Anterior cingulate cortex (tissue), 58 donors: ENCODE data around the gene MAP3K2.
A peak's percentile ranks its signal among the peaks of the same experiment; 100 is the strongest.
"Not testable (repeated sequence)": the region's sequence is repeated elsewhere in the genome, so short reads cannot be mapped to it uniquely, and the experiment has no call there.

Source experiments
- DNase-seq, 58 donors: peaks; one replicate each; lab custom pipeline; 2025; lab: John Stamatoyannopoulos, UW

The MAP3K2 gene

DNA sequence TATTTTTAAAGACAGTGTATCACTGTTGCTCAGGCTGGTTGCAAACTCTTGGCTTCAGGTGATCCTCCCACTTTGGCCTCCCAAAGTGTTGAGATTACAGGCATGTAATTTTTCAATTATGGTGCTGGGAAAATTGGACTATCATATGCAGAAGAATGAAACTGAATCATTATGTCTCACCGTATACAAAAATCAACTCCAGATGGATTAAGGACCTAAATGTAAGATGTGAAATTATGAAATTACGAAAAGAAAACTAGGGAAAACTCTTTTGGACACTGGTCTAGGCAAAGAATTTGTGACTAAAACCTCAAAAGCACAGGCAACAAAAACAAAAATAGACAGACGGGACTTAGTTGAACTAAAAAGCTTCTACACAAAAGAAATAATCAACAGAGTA, 31.2 kb downstream of the MAP3K2 start:
- DNase-seq = no peak

DNA sequence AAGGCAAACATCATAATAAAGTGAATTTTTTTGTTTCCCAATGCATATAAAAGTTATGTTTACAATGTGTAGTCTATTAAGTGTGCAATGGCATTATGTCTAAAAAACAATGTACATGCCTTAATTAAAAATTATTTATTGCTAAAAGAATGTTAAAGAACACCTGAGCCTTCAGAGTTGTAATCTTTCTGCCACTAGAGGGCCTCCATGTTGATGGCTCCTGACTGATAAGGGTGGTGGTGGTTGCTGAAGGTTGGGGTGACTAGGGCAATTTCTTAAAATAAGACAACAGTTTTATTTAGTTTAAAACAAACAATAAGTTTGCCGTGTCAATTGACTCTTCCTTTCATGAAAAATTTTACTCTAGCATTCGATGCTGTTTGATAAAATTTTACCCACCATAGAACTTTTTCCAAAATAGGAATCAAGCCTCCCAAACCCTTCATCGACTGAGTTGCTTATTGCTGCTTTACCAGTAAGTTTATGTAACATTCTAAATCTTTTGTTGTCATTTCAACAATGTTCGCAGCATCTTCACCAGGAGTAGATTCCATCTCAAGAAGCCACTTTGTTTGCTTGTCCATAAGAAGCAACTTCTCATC, 32.3 kb downstream of the MAP3K2 start:
- no peak for DNase-seq

DNA sequence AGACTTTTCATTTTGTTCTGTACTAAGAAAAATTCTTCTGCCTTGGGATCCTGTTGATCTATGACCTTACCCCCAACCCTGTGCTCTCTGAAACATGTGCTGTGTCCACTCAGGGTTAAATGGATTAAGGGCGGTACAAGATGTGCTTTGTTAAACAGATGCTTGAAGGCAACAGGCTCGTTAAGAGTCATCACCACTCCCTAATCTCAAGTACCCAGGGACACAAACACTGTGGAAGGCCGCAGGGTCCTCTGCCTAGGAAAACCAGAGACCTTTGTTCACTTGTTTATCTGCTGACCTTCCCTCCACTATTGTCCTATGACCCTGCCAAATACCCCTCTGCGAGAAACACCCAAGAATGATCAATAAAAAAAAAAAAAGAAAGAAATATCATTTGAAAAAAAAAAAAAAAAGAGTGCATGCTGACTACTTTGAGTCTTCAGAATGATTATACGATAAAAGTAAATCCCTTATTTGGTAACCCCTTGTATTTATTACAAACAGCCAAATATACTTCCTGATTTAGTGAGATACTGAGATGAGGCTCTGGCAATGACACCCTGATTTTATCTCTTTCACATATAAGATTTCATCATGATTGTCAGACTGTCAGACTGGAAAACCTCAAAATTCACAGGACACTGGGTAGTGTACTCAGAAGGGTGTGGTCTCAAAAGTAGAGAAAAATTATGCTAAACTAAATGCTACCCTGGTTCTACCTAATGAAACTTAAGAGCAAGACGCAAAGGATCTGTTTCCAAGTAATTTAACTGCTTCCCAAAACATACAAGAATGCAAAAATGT, 33.7 kb downstream of the MAP3K2 start:
- DNase-seq = not testable (repeated sequence)

DNA sequence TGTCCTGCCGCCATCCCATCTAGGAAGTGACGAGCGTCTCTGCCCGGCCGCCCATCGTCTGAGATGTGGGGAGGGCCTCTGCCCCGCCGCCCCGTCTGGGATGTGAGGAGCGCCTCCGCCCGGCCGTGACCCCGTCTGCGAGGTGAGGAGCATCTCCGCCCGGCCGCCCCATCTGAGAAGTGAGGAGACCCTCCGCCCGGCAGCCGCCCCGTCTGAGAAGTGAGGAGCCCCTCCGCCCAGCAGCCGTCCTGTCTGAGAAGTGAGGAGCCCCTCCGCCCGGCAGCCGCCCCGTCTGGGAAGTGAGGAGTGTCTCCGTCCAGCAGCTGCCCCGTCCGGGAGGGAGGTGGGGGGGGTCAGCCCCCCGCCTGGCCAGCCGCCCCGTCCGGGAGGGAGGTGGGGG, 34.6 kb downstream of the MAP3K2 start:
- DNase-seq = not testable (repeated sequence)

DNA sequence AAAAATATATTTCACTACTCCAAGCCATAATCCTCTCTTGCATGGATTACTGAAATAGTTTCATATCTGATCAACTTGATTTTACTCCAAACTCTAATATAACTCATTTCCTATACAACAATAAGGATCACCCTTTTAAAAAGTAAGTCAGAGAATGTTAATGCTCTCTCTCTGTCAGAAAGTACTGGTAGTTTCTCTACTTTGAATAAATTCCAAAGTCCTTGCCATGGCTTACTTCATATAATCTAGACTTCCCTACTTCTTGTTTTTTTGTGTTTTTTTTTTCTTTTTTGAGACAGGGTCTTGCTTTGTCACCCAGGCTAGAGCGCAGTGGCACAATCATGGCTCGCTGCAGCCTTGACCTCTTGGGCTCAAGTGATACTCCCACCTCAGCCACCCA, 36.2 kb downstream of the MAP3K2 start:
- no peak for DNase-seq

DNA sequence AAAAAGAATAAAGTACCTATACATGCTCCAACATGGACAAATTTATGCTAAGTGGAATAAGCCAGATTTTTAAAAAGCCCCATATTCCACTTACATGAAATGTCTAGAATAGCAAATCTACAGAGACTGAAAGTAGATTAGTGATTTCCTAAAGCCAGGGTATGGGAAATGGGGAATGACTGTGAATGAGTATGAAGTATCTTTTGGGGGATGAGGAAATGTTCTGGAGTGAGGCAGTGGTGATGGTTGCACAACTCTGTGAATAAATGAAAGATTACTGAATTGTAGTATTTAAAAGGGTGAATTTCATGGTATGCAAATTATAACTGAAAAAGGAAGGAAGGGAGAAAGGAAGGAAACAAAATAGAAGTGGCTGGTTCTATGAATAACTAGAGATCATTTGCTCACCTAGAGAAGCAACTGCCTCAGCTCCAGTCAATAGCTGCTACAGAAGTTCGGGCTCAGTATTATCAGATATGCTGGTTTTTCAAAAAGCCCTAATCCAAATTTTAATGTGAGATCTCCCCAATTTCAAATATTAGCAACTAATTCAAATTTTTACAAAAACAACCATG, 39.3 kb downstream of the MAP3K2 start:
- DNase-seq = no peak

DNA sequence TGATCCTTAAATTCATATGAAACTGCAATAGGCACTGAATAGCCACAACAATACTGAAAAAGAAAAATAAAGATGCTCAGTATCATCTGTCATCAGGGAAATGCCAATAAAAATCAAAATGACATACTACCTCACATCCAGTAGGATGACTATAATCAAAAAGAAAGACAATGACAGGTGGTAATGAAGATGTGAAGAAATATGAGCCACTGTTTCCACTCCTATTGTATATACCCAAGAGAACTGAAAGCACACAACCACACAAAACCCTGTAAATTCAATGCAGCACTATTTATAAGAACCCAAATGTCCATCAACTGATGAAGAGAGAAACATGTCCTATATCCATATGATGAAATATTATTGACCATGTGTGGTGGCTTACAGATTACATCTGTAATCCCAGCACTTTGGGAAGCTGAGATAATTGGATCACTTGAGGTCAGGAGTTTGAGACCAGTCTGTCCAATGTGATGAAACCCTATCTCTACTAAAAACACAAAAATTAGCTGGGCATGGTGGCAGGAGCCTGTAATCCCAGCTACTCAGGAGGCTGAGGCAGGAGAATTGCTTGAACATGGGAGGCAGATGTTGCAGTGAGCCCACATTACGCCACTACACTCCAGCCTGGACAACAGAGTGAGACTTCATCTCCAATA, 39.9 kb downstream of the MAP3K2 start:
- no peak for DNase-seq

DNA sequence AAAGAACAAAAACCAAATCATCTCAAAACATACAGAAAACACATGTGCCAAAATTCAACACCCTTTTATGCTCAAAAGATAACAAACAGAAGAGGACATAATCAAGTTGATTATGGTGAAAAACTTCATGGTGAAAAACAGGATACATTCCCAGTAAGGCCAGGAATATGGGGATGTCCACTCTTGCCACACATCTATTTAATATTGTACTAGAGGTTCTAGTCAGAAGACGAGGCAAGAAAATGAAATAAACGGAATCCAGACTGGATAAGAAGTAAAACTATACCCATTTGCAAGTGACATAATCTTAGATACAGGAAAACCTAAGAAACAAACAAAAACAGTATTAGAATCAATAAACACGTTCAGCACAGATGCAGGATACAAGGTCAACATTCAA, 40.8 kb downstream of the MAP3K2 start:
- DNase-seq = no peak

DNA sequence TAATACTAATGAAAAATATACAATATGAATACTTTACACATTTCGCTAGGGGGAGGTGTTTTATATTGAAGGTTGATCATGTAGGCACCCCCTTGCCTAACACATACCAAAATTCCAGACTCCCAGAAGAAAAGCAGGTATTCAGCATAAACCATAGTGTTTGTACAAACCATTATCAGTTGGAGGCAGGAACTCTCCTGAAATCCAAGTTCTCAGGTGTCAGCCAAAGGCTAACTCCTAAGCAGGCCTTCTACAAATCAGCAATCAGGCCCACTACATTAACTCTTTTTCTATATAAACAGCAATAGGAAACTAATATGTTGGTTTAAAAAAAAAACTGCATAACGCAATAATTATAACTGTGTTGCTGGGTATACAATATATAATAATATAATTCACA, 44.5 kb downstream of the MAP3K2 start:
- DNase-seq = no peak

DNA sequence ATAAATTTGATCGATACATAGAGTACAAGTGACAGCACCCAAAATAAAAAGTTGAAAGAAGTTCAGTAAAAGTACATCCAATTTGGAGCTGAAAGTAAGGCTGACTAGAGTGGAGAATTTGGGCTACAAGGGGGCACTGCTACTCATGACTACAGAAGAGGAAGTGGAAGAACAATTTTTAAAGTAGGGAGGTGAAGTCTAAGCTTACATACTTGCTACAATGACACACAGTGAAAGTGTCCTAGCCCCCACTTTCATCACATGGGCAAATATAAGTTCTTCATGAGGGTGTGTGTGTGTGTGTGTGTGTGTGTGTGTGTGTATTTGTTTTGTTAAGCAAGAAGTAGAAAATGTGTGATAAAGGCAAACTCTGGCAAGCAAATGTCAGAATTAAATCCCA, 45.7 kb downstream of the MAP3K2 start:
- no peak for DNase-seq

DNA sequence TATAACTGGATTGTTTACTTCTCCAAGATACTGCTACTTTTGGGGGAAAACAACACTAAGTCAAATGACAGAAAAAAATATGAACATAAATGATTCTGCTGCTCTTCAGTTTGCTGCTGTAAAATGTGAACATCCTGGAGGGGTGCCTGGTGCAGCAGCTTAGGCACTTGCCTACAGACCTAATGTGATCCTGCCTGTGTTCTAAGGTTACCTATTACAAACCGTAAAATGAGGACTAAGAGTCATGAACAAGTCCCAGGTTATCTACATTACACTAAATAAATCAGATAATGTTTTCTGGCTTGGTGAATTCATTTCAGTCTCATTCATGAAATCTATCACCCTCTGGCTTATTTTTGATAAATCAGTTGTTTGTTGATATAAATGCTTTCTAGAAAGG, 55.4 kb downstream of the MAP3K2 start:
- no peak for DNase-seq

DNA sequence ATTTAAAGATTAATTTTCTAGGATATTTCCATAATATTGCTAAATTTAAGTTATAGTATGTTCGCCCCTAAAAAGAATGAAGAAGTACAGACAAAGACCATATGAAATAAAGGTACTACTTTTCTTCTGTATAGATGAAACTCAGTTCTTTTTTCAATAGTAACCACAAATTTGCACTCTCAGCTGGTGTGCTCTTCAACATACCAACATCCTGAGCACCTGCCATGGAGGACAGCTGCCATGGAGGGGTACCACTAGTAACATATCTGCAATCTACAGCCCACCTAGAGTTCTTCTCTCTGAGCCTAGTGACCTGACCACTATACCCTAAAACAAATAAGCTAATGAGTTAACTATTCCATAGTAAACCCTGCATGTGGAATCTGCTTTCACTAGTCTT, 57.0 kb downstream of the MAP3K2 start:
- no peak for DNase-seq

DNA sequence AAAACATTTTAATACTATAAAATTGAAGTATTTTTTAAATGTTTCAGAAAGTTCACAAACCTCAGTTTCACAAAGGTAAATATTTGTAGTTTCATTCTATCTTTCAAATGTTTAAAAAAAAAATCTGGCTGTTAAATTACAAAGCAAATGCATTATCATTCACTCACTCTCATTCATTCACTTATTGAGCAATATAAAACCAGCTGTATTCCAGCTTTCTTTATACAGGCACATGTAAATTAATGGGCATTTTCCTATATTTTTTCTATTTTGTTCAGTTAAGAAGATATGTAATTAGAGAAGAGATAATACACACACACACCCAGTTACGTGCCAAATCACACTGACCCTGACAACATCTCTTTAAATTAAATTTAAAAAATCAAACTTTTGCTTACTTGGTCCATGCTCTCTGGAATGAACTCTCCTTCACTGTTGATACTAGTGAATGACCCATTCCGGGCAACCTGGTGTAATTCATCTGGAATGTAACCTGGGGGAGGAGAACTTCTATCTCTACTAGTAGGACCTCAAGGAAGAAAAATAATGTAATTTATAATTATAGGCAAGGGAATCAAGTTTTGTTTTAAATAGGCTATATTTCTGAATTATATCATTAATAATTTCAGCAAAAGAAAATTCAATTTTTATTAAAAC, 61.4 kb downstream of the MAP3K2 start:
- DNase-seq = no peak

DNA sequence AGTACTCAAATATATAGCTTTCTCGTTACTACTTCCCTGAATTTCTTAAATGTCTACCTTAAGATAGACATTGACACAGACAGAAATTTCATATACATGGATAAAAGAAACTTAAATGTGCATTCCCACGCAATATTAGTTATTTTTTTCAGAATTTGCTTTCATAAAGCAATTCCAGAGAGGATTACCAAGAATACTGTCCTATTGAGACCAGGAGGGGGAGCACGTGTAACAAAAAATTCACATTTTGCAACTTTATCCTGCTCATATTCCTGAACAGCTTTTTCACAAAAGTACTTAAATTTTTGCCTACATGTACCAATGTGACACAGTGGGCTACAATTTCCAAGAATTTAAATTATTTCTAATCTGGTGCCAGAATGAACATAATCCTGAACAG, 63.1 kb downstream of the MAP3K2 start:
- DNase-seq = peak in 3 of 58 donors; percentile 8 to 38 (median 18)

DNA sequence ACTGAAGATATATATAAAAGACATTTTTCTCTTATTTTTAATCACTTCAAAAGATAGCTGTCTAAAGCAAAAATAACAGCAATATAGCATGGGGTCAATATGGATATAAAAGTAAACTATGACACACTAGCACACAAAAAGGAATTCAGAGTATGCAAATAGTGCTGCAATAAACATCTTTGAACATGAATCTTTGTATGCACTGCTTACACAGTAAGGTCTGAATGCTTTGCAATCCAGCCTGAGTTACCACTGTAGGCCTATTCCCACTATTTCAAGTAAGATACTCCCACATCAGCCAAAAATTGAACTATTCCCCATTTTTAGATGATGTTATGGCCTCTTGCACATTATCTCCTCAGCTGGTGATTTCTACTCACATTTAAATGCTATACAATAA, 66.5 kb downstream of the MAP3K2 start:
- no peak for DNase-seq

DNA sequence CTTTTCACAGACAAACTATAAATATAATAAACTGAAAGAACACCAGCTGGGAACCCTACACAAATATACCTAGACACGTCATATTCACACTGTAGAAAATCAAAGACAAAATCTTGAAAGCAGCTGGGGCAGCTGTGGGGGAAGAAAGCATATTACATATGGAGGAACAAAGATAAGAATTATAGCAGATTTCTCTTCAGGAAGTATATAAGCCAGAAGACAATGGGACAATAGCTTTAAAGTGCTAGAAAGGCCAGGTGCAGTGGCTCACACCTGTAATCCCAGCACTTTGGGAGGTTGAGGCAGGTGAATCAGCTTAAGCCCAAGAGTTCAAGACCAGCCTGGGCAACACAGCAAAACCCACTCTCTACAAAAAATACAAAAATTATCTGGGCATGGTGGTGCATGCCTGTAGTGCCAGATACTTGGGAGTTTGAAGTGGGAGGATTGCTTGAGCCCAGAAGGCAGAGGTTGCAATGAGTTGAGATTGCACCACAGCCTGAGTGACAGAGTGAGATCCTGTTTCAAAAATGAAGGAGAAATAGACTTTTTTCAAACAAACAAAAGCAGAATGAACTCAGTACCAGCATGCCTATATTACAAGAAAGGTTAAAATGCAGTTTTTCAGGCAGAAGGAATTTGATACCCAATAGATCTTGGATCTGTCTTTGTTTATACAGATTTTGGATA, 67.0 kb downstream of the MAP3K2 start:
- DNase-seq = no peak

DNA sequence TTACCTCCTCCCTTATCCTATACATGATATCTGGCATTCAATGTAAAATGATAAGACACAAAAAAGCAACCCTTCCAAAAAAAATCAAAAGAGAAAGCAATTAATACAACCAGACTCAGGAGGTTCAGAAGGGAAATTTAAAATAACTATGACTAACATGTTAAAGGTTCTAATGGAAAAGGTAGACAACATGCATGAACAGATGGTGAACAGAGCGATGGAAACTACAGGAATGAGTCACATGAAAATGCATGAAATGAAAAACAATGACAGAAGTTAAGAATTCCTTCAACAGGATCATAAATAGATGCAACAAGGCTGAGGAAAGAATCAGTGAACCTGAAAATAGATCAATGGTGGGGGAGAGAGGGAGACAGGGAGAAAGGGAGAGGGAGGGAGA, 67.7 kb downstream of the MAP3K2 start:
- DNase-seq = no peak

DNA sequence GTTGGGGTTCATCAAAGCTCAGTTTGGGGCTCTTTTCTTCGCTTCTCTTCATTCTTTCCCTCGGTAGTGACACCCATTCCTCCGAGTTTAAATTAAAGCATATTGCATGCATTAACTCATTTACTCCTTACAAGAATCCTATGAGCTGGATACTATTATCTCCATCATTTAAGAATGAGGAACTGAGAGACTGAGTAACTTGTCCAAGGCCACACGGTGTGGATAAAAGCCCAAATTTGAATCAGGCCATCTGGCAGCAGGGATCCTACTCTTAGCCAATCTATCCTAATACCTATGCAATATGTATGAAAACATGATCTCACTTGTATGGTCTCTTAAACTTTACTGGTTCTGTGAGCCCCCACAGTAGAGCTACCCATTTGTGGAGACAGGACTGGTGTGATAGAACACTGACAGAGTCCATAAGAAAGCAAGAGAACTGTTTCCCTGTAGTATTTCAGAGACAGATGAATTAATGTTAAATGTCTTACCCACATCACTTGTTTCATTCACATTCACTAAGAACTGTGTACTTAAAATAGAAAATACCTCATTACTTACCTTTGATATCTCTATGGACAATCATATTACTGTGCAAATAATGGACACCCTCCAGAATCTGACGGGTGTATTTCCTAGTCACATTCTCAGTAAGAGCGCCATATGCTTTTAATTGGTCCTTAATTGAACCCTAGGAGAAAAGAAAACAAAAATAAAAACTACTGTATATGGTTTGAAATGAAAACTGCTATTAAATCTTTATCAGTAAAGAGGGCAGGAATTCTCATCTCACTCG, 73.4 kb downstream of the MAP3K2 start:
- no peak for DNase-seq

DNA sequence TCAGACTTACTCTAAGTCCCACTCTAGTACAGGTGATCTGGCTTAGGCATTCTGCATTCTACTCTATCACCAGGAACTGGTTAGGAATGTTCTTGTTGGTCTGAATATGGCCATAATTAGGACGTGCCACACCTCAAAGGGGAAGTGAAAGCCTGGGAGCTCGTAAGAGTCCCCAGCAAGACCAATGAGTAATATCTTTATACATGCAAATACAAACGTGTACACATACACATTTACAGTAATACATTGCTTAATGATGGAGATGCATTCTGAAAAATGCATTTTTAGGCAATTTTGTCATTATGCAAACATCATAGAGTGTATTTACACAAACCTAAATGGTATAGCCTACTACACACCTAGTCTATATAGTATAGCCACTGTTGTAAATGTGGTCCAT, 74.4 kb downstream of the MAP3K2 start:
- DNase-seq = no peak

DNA sequence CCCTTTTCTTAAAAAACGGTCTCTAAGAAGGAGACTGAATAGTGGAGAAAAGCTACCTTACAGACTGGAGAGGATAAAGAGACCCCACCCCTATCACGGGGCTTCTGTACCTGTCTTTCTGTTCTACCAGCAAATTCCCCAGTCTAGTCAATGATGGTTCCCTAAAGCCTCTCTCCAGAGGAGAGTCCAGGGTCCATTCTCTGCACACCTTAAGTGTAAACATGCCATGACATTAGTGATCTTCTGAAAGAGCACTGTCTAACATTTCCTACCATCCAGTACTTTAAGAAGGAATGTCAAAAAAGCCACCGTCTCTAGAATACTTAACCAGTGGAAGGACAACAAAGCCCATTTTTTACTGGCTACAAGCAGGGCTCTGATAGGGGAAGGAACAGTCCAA, 76.8 kb downstream of the MAP3K2 start:
- no peak for DNase-seq
